ENCODE data around the gene AVPI1. TPM values are rescaled to one million over a fixed set of nuclear protein-coding genes. Genes with fewer than 3 reads are reported as not detected.

AVPI1 gene
- total and polyA plus RNA-seq, 8 donors = 2.3 to 38.2 (median 19.6) TPM

DNA sequence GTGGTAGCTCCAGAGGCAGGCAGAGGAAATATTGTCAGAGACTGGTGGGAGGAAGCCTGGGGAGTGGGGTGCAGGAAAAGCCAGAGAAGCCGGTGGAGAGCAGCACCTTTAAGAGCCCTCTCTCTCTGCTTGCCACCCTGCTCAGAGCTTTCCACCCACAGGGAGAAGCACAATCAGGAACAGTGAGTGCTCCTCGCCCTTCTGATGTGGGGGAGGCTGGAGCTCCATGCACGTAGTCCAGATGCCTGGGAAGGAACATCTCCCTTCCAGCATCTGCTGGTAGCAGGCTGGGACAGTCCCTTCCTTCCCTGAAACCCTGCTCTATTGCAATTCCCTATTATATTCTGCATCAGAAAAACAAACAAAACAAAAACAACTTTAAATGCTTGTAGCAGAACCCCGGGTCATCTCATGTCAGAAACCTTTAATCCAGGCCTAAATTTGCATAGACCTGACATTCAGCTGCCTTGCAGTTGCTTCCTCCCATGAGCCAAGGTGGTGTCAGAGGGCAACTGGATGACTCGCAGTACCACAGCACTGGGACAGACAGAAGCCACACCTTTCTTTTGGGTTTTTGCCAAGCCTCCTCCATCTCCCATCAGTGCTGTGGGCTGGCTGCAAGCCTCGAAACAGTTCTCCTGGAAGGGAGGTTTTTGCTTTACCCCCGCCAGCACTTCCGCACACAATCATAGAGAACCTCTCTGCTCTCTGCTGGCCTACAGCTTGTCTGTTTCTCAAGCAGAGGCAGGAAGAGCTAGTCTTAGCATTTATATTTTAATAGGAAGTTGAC lies 13.1 kb downstream of the AVPI1 start:
- Histone ChIP-seq H3K36me3 (peaks cover 39 to 95% (median 93%) of the 10 kb centered on the region in 4 donors), H3K4me3 (no peak overlapping the region), H3K27me3 (no peaks in the 10 kb centered on the region), H3K27ac (no peak overlapping the region), H3K9me3 (no peaks in the 10 kb centered on the region), H3K4me1 (peaks cover 0 to 12% (median 6%) of the 10 kb centered on the region in 4 donors)
- TF ChIP-seq POLR2A (IDR thresholded peaks at IDR 0.05) (no peak), POLR2AphosphoS5 (IDR thresholded peaks at IDR 0.05) (no peak), EP300 (IDR thresholded peaks at IDR 0.05) (no peak)
- TF ChIP-seq, protein P1, sequence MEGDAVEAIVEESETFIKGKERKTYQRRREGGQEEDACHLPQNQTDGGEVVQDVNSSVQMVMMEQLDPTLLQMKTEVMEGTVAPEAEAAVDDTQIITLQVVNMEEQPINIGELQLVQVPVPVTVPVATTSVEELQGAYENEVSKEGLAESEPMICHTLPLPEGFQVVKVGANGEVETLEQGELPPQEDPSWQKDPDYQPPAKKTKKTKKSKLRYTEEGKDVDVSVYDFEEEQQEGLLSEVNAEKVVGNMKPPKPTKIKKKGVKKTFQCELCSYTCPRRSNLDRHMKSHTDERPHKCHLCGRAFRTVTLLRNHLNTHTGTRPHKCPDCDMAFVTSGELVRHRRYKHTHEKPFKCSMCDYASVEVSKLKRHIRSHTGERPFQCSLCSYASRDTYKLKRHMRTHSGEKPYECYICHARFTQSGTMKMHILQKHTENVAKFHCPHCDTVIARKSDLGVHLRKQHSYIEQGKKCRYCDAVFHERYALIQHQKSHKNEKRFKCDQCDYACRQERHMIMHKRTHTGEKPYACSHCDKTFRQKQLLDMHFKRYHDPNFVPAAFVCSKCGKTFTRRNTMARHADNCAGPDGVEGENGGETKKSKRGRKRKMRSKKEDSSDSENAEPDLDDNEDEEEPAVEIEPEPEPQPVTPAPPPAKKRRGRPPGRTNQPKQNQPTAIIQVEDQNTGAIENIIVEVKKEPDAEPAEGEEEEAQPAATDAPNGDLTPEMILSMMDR (IDR thresholded peaks at IDR 0.05) = no peak
- DNase-seq = no peak
- intact Hi-C loops (cut with DNase I; ENCODE audit: low total_unique reads) = no loop called here
- WGBS, 5 donors = 63 to 82% (median 76%) methylated on average over 8 of the region's 8 CpGs

DNA sequence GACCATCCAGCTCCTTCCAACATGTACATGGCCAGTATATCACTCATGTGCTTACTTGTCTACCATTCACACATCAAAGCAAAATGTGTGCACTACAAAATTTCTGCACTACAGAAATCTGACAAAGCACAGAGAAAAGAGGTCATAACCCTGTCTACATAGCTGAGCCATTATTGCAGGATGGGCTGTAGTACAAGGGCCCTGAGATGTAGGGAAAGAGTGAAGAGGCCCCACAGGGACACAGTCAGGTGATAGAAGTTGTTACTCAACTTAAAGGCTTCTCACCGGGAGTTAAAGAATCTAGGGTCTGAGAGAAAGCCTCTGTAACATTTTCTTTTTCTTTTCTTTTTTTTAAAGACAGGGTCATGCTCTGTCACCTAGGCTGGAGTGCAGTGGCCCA lies 17.5 kb downstream of the AVPI1 start:
- intact Hi-C loops (cut with DNase I; ENCODE audit: low total_unique reads) = no loop called here

DNA sequence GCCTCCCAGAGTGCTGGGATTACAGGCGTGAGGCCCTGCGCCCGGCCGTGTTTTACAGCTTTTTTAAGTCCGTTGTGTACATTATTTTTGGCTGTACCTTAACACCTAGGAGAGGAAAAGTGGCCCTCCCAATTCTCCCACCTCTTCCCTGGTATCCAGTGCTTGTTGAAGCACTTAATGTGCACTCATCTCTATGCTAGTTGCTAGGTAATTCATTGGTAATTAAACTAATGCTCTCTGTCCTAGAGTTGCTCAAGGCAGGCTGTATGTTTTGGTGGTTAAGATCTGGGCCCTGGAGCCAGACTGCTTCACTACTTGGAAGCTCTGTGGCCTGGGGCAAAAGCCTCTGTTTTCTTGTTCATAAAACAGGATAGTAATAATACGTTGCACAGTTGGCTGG lies 19.6 kb downstream of the AVPI1 start:
- no peaks in the 10 kb centered on the region for H3K9me3 ChIP-seq
- intact Hi-C loops (cut with DNase I; ENCODE audit: low total_unique reads) = no loop called here
- WGBS, 5 donors = 76 to 89% (median 84%) methylated on average over 6 of the region's 6 CpGs
- no peaks in the 10 kb centered on the region for H3K27me3 ChIP-seq
- peaks cover 22 to 96% (median 95%) of the 10 kb centered on the region in 4 donors for H3K36me3 ChIP-seq
- TF ChIP-seq POLR2AphosphoS5 (IDR thresholded peaks at IDR 0.05) (no peak), POLR2A (IDR thresholded peaks at IDR 0.05) (no peak), EP300 (IDR thresholded peaks at IDR 0.05) (no peak)
- TF ChIP-seq, protein P1 (IDR thresholded peaks at IDR 0.05) = no peak
- H3K4me3 ChIP-seq = no peak overlapping the region
- no peak overlapping the region for H3K27ac ChIP-seq
- DNase-seq = no peak
- H3K4me1 ChIP-seq = peaks cover 0 to 5% (median 2%) of the 10 kb centered on the region in 4 donors

More for the DNA sequence above, 17.5 kb downstream of the AVPI1 start:
- Histone ChIP-seq H3K27me3 (no peaks in the 10 kb centered on the region), H3K27ac (no peak overlapping the region), H3K9me3 (no peaks in the 10 kb centered on the region), H3K4me3 (no peak overlapping the region), H3K4me1 (peaks cover 0 to 9% (median 5%) of the 10 kb centered on the region in 4 donors), H3K36me3 (peaks cover 26 to 96% (median 93%) of the 10 kb centered on the region in 4 donors)
- 75 to 100% (median 84%) methylated on average over 1 of the region's 1 CpG for WGBS, 5 donors
- no peak for TF ChIP-seq POLR2AphosphoS5 (IDR thresholded peaks at IDR 0.05)
- no peak for TF ChIP-seq EP300 (IDR thresholded peaks at IDR 0.05)
- no peak for TF ChIP-seq POLR2A (IDR thresholded peaks at IDR 0.05)
- TF ChIP-seq, protein P1 (IDR thresholded peaks at IDR 0.05) = no peak
- DNase-seq = no peak

DNA sequence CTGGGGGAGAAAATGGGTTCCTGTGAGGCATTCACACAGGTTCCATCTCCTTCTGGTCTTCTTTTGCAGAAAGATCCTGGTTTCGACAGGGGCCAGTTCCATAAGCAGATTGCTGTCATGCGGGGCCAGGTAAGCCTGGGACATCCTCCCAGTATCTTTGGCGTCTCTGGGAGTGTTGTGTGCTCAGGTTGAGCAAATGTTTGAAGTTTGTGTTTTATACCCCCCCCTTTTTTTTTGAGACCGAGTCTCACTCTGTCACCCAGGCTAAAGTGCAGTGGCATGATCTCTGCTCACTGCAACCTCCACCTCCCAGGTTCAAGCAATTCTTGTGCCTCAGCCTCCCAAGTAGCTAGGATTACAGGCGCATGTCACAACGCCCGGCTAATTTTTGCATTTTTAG lies 20.0 kb downstream of the AVPI1 start:
- Histone ChIP-seq H3K27me3 (no peaks in the 10 kb centered on the region), H3K9me3 (no peaks in the 10 kb centered on the region), H3K36me3 (peaks cover 23 to 97% (median 96%) of the 10 kb centered on the region in 4 donors), H3K4me1 (peaks cover 0 to 5% (median 2%) of the 10 kb centered on the region in 4 donors), H3K4me3 (no peak overlapping the region), H3K27ac (no peak overlapping the region)
- TF ChIP-seq POLR2A (IDR thresholded peaks at IDR 0.05) (no peak), EP300 (IDR thresholded peaks at IDR 0.05) (no peak), POLR2AphosphoS5 (IDR thresholded peaks at IDR 0.05) (no peak)
- TF ChIP-seq, protein P1 (IDR thresholded peaks at IDR 0.05) = no peak
- intact Hi-C loops (cut with DNase I; ENCODE audit: low total_unique reads) = no loop called here
- 79 to 87% (median 82%) methylated on average over 7 of the region's 7 CpGs for WGBS, 5 donors
- no peak for DNase-seq
